ENCODE measurements around the gene MDFI. TPM values are rescaled to one million over a fixed set of nuclear protein-coding genes. Genes with fewer than 3 reads are reported as not detected.

Gene MDFI
- total RNA-seq, 4 donors from 2014 or later = 0.83 to 4.6 (median 3.5) TPM

GRCh38 chr6:41595166-41595565 lies 43.1 kb upstream of the MDFI start:
- WGBS = 88% methylated on average over 6 of the region's 6 CpGs
- Histone ChIP-seq H3K27ac (replicated peaks in 1 of 4) (no peak overlapping the region), H3K9me3 (no peaks in the 10 kb centered on the region), H3K27me3 (no peaks in the 10 kb centered on the region), H3K36me3 (peaks cover 20 to 91% (median 70%) of the 10 kb centered on the region in 4 donors), H3K4me3 (no peak overlapping the region), H3K4me1 (no peaks in the 10 kb centered on the region)
- intact Hi-C loops (cut with DNase I) = no loop called here
- DNase-seq (ENCODE audit: extremely low spot score) = no peak
- TF ChIP-seq POLR2A (IDR thresholded peaks at IDR 0.05; ENCODE audit: low read depth) (no peak), CTCF (IDR thresholded peaks at IDR 0.05) (no peak), EP300 (IDR thresholded peaks at IDR 0.05) (no peak), POLR2AphosphoS5 (IDR thresholded peaks at IDR 0.05) (no peak)

- no peak overlapping the region for H3K27ac ChIP-seq (replicated peaks in 1 of 4)
- TF ChIP-seq POLR2AphosphoS5 (IDR thresholded peaks at IDR 0.05) (no peak), EP300 (IDR thresholded peaks at IDR 0.05) (no peak), POLR2A (IDR thresholded peaks at IDR 0.05; ENCODE audit: low read depth) (no peak)
- no peaks in the 10 kb centered on the region for H3K9me3 ChIP-seq
- WGBS = 95% methylated on average over 8 of the region's 10 CpGs
- H3K27me3 ChIP-seq = no peaks in the 10 kb centered on the region
- DNase-seq (ENCODE audit: extremely low spot score) = no peak
- intact Hi-C loops (cut with DNase I) = no loop called here
- no peaks in the 10 kb centered on the region for H3K4me1 ChIP-seq
- peaks cover 18 to 83% (median 62%) of the 10 kb centered on the region in 4 donors for H3K36me3 ChIP-seq
- H3K4me3 ChIP-seq = no peak overlapping the region
These were observed 42.1 kb upstream of the MDFI start for GRCh38 chr6:41596096-41596685.

- DNase-seq (ENCODE audit: extremely low spot score) = no peak
- no peaks in the 10 kb centered on the region for H3K9me3 ChIP-seq
- intact Hi-C loops (cut with DNase I) = no loop called here
- no peak overlapping the region for H3K4me3 ChIP-seq
- no peak for TF ChIP-seq CTCF (IDR thresholded peaks at IDR 0.05)
- no peak for TF ChIP-seq POLR2AphosphoS5 (IDR thresholded peaks at IDR 0.05)
- TF ChIP-seq POLR2A (IDR thresholded peaks at IDR 0.05; ENCODE audit: low read depth) = no peak
- no peak for TF ChIP-seq EP300 (IDR thresholded peaks at IDR 0.05)
- peaks cover 0 to 2% (median 0%) of the 10 kb centered on the region in 4 donors for H3K4me1 ChIP-seq
- H3K27ac ChIP-seq (replicated peaks in 1 of 4) = no peak overlapping the region
- no peaks in the 10 kb centered on the region for H3K27me3 ChIP-seq
- H3K36me3 ChIP-seq = peaks cover 18 to 78% (median 57%) of the 10 kb centered on the region in 4 donors
- 83% methylated on average over 11 of the region's 11 CpGs for WGBS
These were observed 41.5 kb upstream of the MDFI start for GRCh38 chr6:41596807-41597206.

- 92% methylated on average over 10 of the region's 19 CpGs for WGBS
- intact Hi-C loops (cut with DNase I) = no loop called here
These were observed 40.8 kb upstream of the MDFI start for GRCh38 chr6:41597246-41598000.

More at GRCh38 chr6:41597246-41598000, 40.8 kb upstream of the MDFI start:
- no peaks in the 10 kb centered on the region for H3K27me3 ChIP-seq
- DNase-seq (ENCODE audit: extremely low spot score) = no peak
- H3K4me3 ChIP-seq = no peak overlapping the region
- H3K9me3 ChIP-seq = no peaks in the 10 kb centered on the region
- H3K4me1 ChIP-seq = peaks cover 0 to 8% (median 5%) of the 10 kb centered on the region in 4 donors
- H3K36me3 ChIP-seq = peaks cover 18 to 77% (median 57%) of the 10 kb centered on the region in 4 donors
- H3K27ac ChIP-seq (replicated peaks in 1 of 4) = no peak overlapping the region
- TF ChIP-seq POLR2A (IDR thresholded peaks at IDR 0.05; ENCODE audit: low read depth) (no peak), POLR2AphosphoS5 (IDR thresholded peaks at IDR 0.05) (no peak), EP300 (IDR thresholded peaks at IDR 0.05) (no peak), CTCF (IDR thresholded peaks at IDR 0.05) (no peak)

Measured in esophagus muscularis mucosa (tissue), 4 donors.